SH-SY5Y (cell line): ENCODE data around the gene FCRLB.

ENCODE experiments used
- GATA2 ChIP-seq: IDR thresholded peaks from 2 replicates; pipeline ENCODE4 v1.6.1; 2011; ENCODE audit warnings: mild to moderate bottlenecking, low read depth, low read length
- GATA3 ChIP-seq: IDR thresholded peaks from 2 replicates; pipeline ENCODE4 v1.6.1; 2011; ENCODE audit warnings: low read depth, mild to moderate bottlenecking, low read length, moderate library complexity

- no peak for TF ChIP-seq GATA2
- no peak for TF ChIP-seq GATA3
Measured at GRCh38 chr1:161771973-161772372, 50.6 kb downstream of the FCRLB start.
